ENCODE data around the gene A2M.

The A2M gene

DNA sequence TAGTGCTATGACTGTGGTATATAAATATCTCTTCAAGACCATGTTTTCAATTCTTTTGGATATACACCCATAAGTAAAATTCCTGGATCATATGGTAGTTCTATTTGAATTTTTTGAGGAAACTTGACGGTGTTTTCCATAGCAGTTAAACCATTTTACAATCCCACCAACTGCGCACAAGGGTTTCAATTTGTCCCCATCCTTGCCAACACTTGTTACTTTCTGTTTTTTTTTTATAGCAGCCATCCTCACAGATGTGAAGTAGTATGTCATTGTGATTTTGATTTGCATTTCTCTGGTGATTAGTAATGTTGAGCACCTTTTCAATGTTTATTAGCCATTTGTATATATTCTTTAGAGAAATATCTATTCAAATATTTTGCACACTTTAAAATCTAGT, 14.5 kb upstream of the A2M start:
- Histone ChIP-seq H3K27me3 (ENCODE audit: low read length) (no peaks in the 10 kb centered on the region), H3F3A (ENCODE audit: insufficient read depth) (no peaks in the 10 kb centered on the region), H3K27ac (ENCODE audit: low read depth, low read length) (no peak overlapping the region), H3K4me2 (ENCODE audit: low read depth, low read length, poor library complexity, severe bottlenecking) (no peak overlapping the region), H3K9me3 (ENCODE audit: insufficient read depth, low read length) (no peaks in the 10 kb centered on the region), H3K9me2 (replicated peaks; ENCODE audit: insufficient read depth, low read length) (no peaks in the 10 kb centered on the region), H3K79me2 (ENCODE audit: insufficient read depth, low read length) (no peaks in the 10 kb centered on the region), H3K36me3 (ENCODE audit: low read length) (no peaks in the 10 kb centered on the region), H4K20me1 (ENCODE audit: low read depth, low read length) (no peaks in the 10 kb centered on the region), H3K9ac (ENCODE audit: low read length) (no peak overlapping the region), H2AFZ (ENCODE audit: low read depth, low read length, severe bottlenecking) (no peak overlapping the region), H3K4me3 (ENCODE audit: insufficient read depth, low read length, poor library complexity, severe bottlenecking) (no peak overlapping the region)
- TF ChIP-seq EZH2phosphoT487 (conservative IDR thresholded peaks at IDR 0.05; ENCODE audit: low read length) (no peak), CTCF (IDR thresholded peaks at IDR 0.05; ENCODE audit: insufficient read depth, low read length, poor library complexity, severe bottlenecking) (no peak)

GRCh38 chr12:9127936-9128663, 12.4 kb upstream of the A2M start:
- no peaks in the 10 kb centered on the region for H3K36me3 ChIP-seq (ENCODE audit: low read length)
- no peak for TF ChIP-seq CTCF (IDR thresholded peaks at IDR 0.05; ENCODE audit: insufficient read depth, low read length, poor library complexity, severe bottlenecking)
- no peak for TF ChIP-seq EZH2phosphoT487 (conservative IDR thresholded peaks at IDR 0.05; ENCODE audit: low read length)
- H4K20me1 ChIP-seq (ENCODE audit: low read depth, low read length) = no peaks in the 10 kb centered on the region
- H2AFZ ChIP-seq (ENCODE audit: low read depth, low read length, severe bottlenecking) = no peak overlapping the region
- H3K79me2 ChIP-seq (ENCODE audit: insufficient read depth, low read length) = no peaks in the 10 kb centered on the region
- H3K4me3 ChIP-seq (ENCODE audit: insufficient read depth, low read length, poor library complexity, severe bottlenecking) = no peak overlapping the region
- no peaks in the 10 kb centered on the region for H3K9me2 ChIP-seq (replicated peaks; ENCODE audit: insufficient read depth, low read length)
- no peaks in the 10 kb centered on the region for H3F3A ChIP-seq (ENCODE audit: insufficient read depth)
- no peaks in the 10 kb centered on the region for H3K9me3 ChIP-seq (ENCODE audit: insufficient read depth, low read length)
- no peak overlapping the region for H3K9ac ChIP-seq (ENCODE audit: low read length)
- no peaks in the 10 kb centered on the region for H3K27me3 ChIP-seq (ENCODE audit: low read length)
- no peak overlapping the region for H3K4me2 ChIP-seq (ENCODE audit: low read depth, low read length, poor library complexity, severe bottlenecking)
- H3K27ac ChIP-seq (ENCODE audit: low read depth, low read length) = no peak overlapping the region

GRCh38 chr12:9127484-9127883, 11.8 kb upstream of the A2M start:
- H3F3A ChIP-seq (ENCODE audit: insufficient read depth) = no peaks in the 10 kb centered on the region

More at GRCh38 chr12:9127484-9127883, 11.8 kb upstream of the A2M start:
- no peaks in the 10 kb centered on the region for H4K20me1 ChIP-seq (ENCODE audit: low read depth, low read length)
- no peak overlapping the region for H3K9ac ChIP-seq (ENCODE audit: low read length)
- H3K9me2 ChIP-seq (replicated peaks; ENCODE audit: insufficient read depth, low read length) = no peaks in the 10 kb centered on the region
- no peaks in the 10 kb centered on the region for H3K27me3 ChIP-seq (ENCODE audit: low read length)
- H3K9me3 ChIP-seq (ENCODE audit: insufficient read depth, low read length) = no peaks in the 10 kb centered on the region
- H3K36me3 ChIP-seq (ENCODE audit: low read length) = no peaks in the 10 kb centered on the region
- no peak overlapping the region for H3K4me3 ChIP-seq (ENCODE audit: insufficient read depth, low read length, poor library complexity, severe bottlenecking)
- TF ChIP-seq EZH2phosphoT487 (conservative IDR thresholded peaks at IDR 0.05; ENCODE audit: low read length) (no peak), CTCF (IDR thresholded peaks at IDR 0.05; ENCODE audit: insufficient read depth, low read length, poor library complexity, severe bottlenecking) (no peak)
- no peak overlapping the region for H3K27ac ChIP-seq (ENCODE audit: low read depth, low read length)
- H3K79me2 ChIP-seq (ENCODE audit: insufficient read depth, low read length) = no peaks in the 10 kb centered on the region
- H2AFZ ChIP-seq (ENCODE audit: low read depth, low read length, severe bottlenecking) = no peak overlapping the region
- H3K4me2 ChIP-seq (ENCODE audit: low read depth, low read length, poor library complexity, severe bottlenecking) = no peak overlapping the region

Measured in SU-DHL-6 (cell line).